Activated CD8-positive, alpha-beta T cell treated with anti-CD3 and anti-CD28 coated beads for 36 hours (primary cell): ENCODE results near the gene PRRX2. TPM values are rescaled to one million over a fixed set of nuclear protein-coding genes. Genes with fewer than 3 reads are reported as not detected.

Experiments
- ATAC-seq: fragments of 200-7000 bp; cut with Tn5 transposase; one replicate; pipeline ENCODE4 v1.10.0; 2021; ENCODE audit warnings: mild to moderate bottlenecking, moderate library complexity
- CTCF ChIA-PET: fragments of 350-600 bp; sonication (Branson Sonifier 250); formaldehyde crosslinking; loops from one replicate; lab custom pipeline; 2021; ENCODE audit warnings: antibody characterized with exemption; lab: Charles Lee
- POLR2A ChIA-PET: fragments of 350-600 bp; sonication (Branson Sonifier 250); formaldehyde crosslinking; loops from one replicate; lab custom pipeline; 2021; ENCODE audit warnings: antibody characterized with exemption; lab: Charles Lee
- DNase-seq: peaks from one replicate; pipeline ENCODE4 v3.0.0-alpha.2; 2020
- H3K27ac Mint-ChIP-seq: one replicate; pipeline ENCODE4 v1.8.0; 2021; ENCODE audit warnings: mild to moderate bottlenecking, mixed read lengths
- H3K27me3 Mint-ChIP-seq: one replicate; pipeline ENCODE4 v1.8.0; 2021; ENCODE audit warnings: mixed read lengths
- H3K36me3 Mint-ChIP-seq: one replicate; pipeline ENCODE4 v1.8.0; 2021; ENCODE audit warnings: low read depth, mixed read lengths
- H3K4me1 Mint-ChIP-seq: one replicate; pipeline ENCODE4 v1.8.0; 2021; ENCODE audit warnings: low read depth, mixed read lengths
- H3K4me3 Mint-ChIP-seq: one replicate; pipeline ENCODE4 v1.8.0; 2021; ENCODE audit warnings: mild to moderate bottlenecking, moderate library complexity, mixed read lengths
- H3K9me3 Mint-ChIP-seq: one replicate; pipeline ENCODE4 v1.8.0; 2021; ENCODE audit warnings: mixed read lengths
- intact Hi-C: fragments of 100-400 bp; cut with micrococcal nuclease; formaldehyde crosslinking; loops from one replicate; pipeline ENCODE4 v1.10.0; 2022
- total RNA-seq, 2 experiments: library from RNA; stranded (reverse); gene quantifications; one replicate each; pipeline ENCODE4 v1.2.3, GENCODE V29; 2021
- TF ChIP-seq, protein P1 (sequence below): fragments of 200-600 bp; IDR thresholded peaks from one replicate; pipeline ENCODE4 v1.8.0; 2022; ENCODE audit warnings: antibody characterized with exemption, mild to moderate bottlenecking

PRRX2 gene
- total RNA-seq, 2 experiments from 2014 or later, result 0.85 to 1.2 TPM

- Mint-ChIP-seq H3K27me3 (peaks cover 2% of the 10 kb centered on the region), H3K4me1 (peaks cover 2% of the 10 kb centered on the region), H3K9me3 (no peaks in the 10 kb centered on the region), H3K36me3 (no peaks in the 10 kb centered on the region), H3K4me3 (no peak overlapping the region), H3K27ac (no peak overlapping the region)
- ChIA-PET POLR2A (no interaction called here), CTCF (no interaction called here)
- no peak for ATAC-seq
- no peak for DNase-seq
- TF ChIP-seq, protein P1, sequence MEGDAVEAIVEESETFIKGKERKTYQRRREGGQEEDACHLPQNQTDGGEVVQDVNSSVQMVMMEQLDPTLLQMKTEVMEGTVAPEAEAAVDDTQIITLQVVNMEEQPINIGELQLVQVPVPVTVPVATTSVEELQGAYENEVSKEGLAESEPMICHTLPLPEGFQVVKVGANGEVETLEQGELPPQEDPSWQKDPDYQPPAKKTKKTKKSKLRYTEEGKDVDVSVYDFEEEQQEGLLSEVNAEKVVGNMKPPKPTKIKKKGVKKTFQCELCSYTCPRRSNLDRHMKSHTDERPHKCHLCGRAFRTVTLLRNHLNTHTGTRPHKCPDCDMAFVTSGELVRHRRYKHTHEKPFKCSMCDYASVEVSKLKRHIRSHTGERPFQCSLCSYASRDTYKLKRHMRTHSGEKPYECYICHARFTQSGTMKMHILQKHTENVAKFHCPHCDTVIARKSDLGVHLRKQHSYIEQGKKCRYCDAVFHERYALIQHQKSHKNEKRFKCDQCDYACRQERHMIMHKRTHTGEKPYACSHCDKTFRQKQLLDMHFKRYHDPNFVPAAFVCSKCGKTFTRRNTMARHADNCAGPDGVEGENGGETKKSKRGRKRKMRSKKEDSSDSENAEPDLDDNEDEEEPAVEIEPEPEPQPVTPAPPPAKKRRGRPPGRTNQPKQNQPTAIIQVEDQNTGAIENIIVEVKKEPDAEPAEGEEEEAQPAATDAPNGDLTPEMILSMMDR, result no peak
- intact Hi-C loops, result loop anchor here (5.0 kb wide), 1 partner anchor 89 kb away; the partner anchor contains the start of gene ASB6
Measured at GRCh38 chr9:129731477-129732085, 66.1 kb downstream of the PRRX2 start.

- CTCF ChIA-PET, result no interaction called here
- H3K27ac Mint-ChIP-seq, result no peak overlapping the region
- peaks cover 2% of the 10 kb centered on the region for H3K4me1 Mint-ChIP-seq
- no peak overlapping the region for H3K4me3 Mint-ChIP-seq
- ATAC-seq (no peak), DNase-seq (no peak)
- intact Hi-C loops, result loop anchor here (5.0 kb wide), 1 partner anchor 90 kb away; the partner anchor contains the start of gene ASB6
- no peaks in the 10 kb centered on the region for H3K36me3 Mint-ChIP-seq
- POLR2A ChIA-PET, result no interaction called here
- TF ChIP-seq, protein P1, result no peak
- H3K9me3 Mint-ChIP-seq, result no peaks in the 10 kb centered on the region
- no peaks in the 10 kb centered on the region for H3K27me3 Mint-ChIP-seq
Measured at GRCh38 chr9:129732100-129732499, 66.7 kb downstream of the PRRX2 start.

DNA sequence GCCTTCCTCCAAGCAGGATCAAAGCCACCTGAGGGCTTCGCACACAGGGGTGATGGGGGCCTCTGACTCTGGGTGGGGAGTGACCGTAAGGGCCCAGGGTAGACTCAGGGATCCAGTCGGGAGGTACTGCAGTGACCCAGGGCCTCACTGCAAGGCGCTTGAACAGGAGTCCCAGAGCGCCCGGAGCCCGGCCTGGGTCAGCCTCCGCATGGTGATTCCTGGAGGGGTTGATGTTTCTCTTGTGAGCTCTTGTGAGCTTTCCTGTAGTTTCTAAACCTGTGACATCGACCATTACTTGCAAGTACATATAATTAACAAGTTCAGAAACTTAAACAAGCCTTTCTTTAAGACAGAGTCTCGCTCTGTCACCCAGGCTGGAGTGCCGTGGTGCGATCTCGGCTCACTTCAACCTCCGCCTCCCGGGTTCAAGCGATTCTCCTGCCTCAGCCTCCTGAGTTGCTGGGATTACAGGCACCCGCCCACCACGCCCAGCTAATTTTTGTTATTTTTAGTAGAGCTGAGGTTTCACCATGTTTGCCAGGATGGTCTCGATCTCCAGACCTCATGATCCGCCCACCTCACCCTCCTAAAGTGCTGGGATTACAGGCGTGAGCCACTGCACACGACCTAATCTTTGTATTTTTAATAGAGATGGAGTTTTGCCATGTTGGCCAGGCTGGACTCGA is 67.6 kb downstream of the PRRX2 start:
- TF ChIP-seq, protein P1, result no peak
- ATAC-seq, result no peak
- Mint-ChIP-seq H3K27ac (no peak overlapping the region), H3K27me3 (no peaks in the 10 kb centered on the region), H3K4me1 (peaks cover 7% of the 10 kb centered on the region), H3K36me3 (no peaks in the 10 kb centered on the region), H3K4me3 (no peak overlapping the region), H3K9me3 (no peaks in the 10 kb centered on the region)
- DNase-seq, result no peak
- POLR2A ChIA-PET, result no interaction called here
- intact Hi-C loops, result loop anchor here (5.0 kb wide), 1 partner anchor 91 kb away; the partner anchor contains the start of gene ASB6
- CTCF ChIA-PET, result no interaction called here

GRCh38 chr9:129733632-129733953 is 68.1 kb downstream of the PRRX2 start:
- ChIA-PET POLR2A (no interaction called here), CTCF (no interaction called here)
- peaks cover 11% of the 10 kb centered on the region for H3K4me1 Mint-ChIP-seq
- TF ChIP-seq, protein P1, result no peak
- DNase-seq (no peak), ATAC-seq (no peak)
- no peak overlapping the region for H3K27ac Mint-ChIP-seq
- no peaks in the 10 kb centered on the region for H3K27me3 Mint-ChIP-seq
- intact Hi-C loops, result loop anchor here (5.0 kb wide), 1 partner anchor 91 kb away; the partner anchor contains the start of gene ASB6
- no peak overlapping the region for H3K4me3 Mint-ChIP-seq
- no peaks in the 10 kb centered on the region for H3K36me3 Mint-ChIP-seq
- H3K9me3 Mint-ChIP-seq, result no peaks in the 10 kb centered on the region

DNA sequence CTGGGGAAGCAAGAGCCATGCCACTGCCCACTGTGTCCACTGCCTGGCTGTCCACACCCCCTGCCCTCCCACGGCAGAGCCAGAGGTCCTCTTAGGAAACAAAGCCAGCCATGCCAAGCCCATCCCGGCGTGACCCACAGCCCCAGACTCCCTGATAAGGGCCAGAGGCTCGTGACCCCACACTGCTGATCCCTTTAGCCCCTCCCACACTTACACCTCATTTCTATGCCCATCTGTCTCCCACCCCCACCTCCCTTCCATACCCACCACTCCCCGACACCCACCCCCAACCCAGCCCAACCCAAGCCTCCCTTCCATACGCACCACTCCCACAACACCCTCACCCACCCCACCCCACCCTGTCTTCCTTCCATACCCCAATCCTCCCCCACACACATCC is 70.1 kb downstream of the PRRX2 start:
- no peaks in the 10 kb centered on the region for H3K9me3 Mint-ChIP-seq
- CTCF ChIA-PET, result interaction anchor here (1.2 to 5.6 kb wide), 4 partner anchors 8 to 593 kb away, joined by 3 to 82 read pairs (median 58); no protein-coding TSS in a partner anchor
- no peak overlapping the region for H3K4me3 Mint-ChIP-seq
- peaks cover 11% of the 10 kb centered on the region for H3K4me1 Mint-ChIP-seq
- H3K27me3 Mint-ChIP-seq, result no peaks in the 10 kb centered on the region
- POLR2A ChIA-PET, result no interaction called here
- intact Hi-C loops, result no loop called here
- DNase-seq, result no peak
- H3K36me3 Mint-ChIP-seq, result no peaks in the 10 kb centered on the region
- no peak for ATAC-seq
- H3K27ac Mint-ChIP-seq, result no peak overlapping the region
- TF ChIP-seq, protein P1, result no peak
